ENCODE results near the gene RNASEH2B. TPM values are rescaled to one million over a fixed set of nuclear protein-coding genes. Genes with fewer than 3 reads are reported as not detected.

RNASEH2B gene
- total RNA-seq, 4 donors from 2014 or later = 27.5 to 82.2 (median 48.8) TPM

GRCh38 chr13:50914176-50914700 is 4.6 kb downstream of the RNASEH2B start:
- intact Hi-C loops (cut with DNase I) = loop anchor here (5.0 to 10.0 kb wide), 4 partner anchors 389 to 937 kb away; partner anchors contain the start of gene TRIM13
- 62% methylated on average over 9 of the region's 9 CpGs for WGBS
- H3K27me3 ChIP-seq = no peaks in the 10 kb centered on the region
- peak overlapping the region; percentile 35 to 57 (median 50) for H3K27ac ChIP-seq (replicated peaks in 1 of 4)
- no peaks in the 10 kb centered on the region for H3K9me3 ChIP-seq
- no peaks in the 10 kb centered on the region for H3K36me3 ChIP-seq
- H3K4me1 ChIP-seq = peaks cover 65 to 81% (median 77%) of the 10 kb centered on the region in 4 donors
- H3K4me3 ChIP-seq = no peak overlapping the region
- TF ChIP-seq EP300 (IDR thresholded peaks at IDR 0.05) = no peak
- TF ChIP-seq POLR2A (IDR thresholded peaks at IDR 0.05; ENCODE audit: low read depth) = no peak
- no peak for TF ChIP-seq POLR2AphosphoS5 (IDR thresholded peaks at IDR 0.05)
- no peak for TF ChIP-seq CTCF (IDR thresholded peaks at IDR 0.05)
- DNase-seq (ENCODE audit: extremely low spot score) = no peak

- no peak for DNase-seq (ENCODE audit: extremely low spot score)
- intact Hi-C loops (cut with DNase I) = loop anchor here (5.0 to 10.0 kb wide), 4 partner anchors 390 to 938 kb away; partner anchors contain the start of gene TRIM13
- peaks cover 64 to 84% (median 80%) of the 10 kb centered on the region in 4 donors for H3K4me1 ChIP-seq
- H3K27me3 ChIP-seq = no peaks in the 10 kb centered on the region
- no peaks in the 10 kb centered on the region for H3K36me3 ChIP-seq
- peak overlapping the region; percentile 35 to 57 (median 50) for H3K27ac ChIP-seq (replicated peaks in 1 of 4)
- no peak for TF ChIP-seq POLR2A (IDR thresholded peaks at IDR 0.05; ENCODE audit: low read depth)
- TF ChIP-seq EP300 (IDR thresholded peaks at IDR 0.05) = no peak
- TF ChIP-seq POLR2AphosphoS5 (IDR thresholded peaks at IDR 0.05) = no peak
- no peak for TF ChIP-seq CTCF (IDR thresholded peaks at IDR 0.05)
- 50% methylated on average over 1 of the region's 1 CpG for WGBS
- H3K4me3 ChIP-seq = no peak overlapping the region
- no peaks in the 10 kb centered on the region for H3K9me3 ChIP-seq
Observed at GRCh38 chr13:50914848-50915247, 5.3 kb downstream of the RNASEH2B start.

GRCh38 chr13:50915565-50915964 is 6.0 kb downstream of the RNASEH2B start:
- peaks cover 60 to 87% (median 80%) of the 10 kb centered on the region in 4 donors for H3K4me1 ChIP-seq
- intact Hi-C loops (cut with DNase I) = loop anchor here (10.0 kb wide), 1 partner anchor 391 kb away; no protein-coding TSS in a partner anchor
- DNase-seq (ENCODE audit: extremely low spot score) = no peak
- H3K27ac ChIP-seq (replicated peaks in 1 of 4) = peak overlapping the region in 3 of 4 donors; percentile 35 to 57 (median 51)
- H3K27me3 ChIP-seq = no peaks in the 10 kb centered on the region
- WGBS = 98% methylated on average over 5 of the region's 5 CpGs
- TF ChIP-seq POLR2AphosphoS5 (IDR thresholded peaks at IDR 0.05) (no peak), CTCF (IDR thresholded peaks at IDR 0.05) (no peak), EP300 (IDR thresholded peaks at IDR 0.05) (no peak)
- no peak overlapping the region for H3K4me3 ChIP-seq
- H3K36me3 ChIP-seq = no peaks in the 10 kb centered on the region
- H3K9me3 ChIP-seq = no peaks in the 10 kb centered on the region

- Histone ChIP-seq H3K27ac (replicated peaks in 1 of 4) (peak overlapping the region in 1 of 4 donors; percentile 1), H3K4me3 (no peak overlapping the region), H3K4me1 (peaks cover 48 to 75% (median 68%) of the 10 kb centered on the region in 4 donors), H3K36me3 (no peaks in the 10 kb centered on the region), H3K27me3 (no peaks in the 10 kb centered on the region), H3K9me3 (peaks cover 0 to 4% (median 0%) of the 10 kb centered on the region in 4 donors)
- no peak for DNase-seq (ENCODE audit: extremely low spot score)
- TF ChIP-seq EP300 (IDR thresholded peaks at IDR 0.05) (no peak), POLR2A (IDR thresholded peaks at IDR 0.05; ENCODE audit: low read depth) (no peak), POLR2AphosphoS5 (IDR thresholded peaks at IDR 0.05) (no peak), CTCF (IDR thresholded peaks at IDR 0.05) (no peak)
- 67% methylated on average over 2 of the region's 2 CpGs for WGBS
- intact Hi-C loops (cut with DNase I) = loop anchor here (10.0 kb wide), 1 partner anchor 392 kb away; no protein-coding TSS in a partner anchor
Observed at GRCh38 chr13:50916701-50917184, 7.2 kb downstream of the RNASEH2B start.

All from esophagus muscularis mucosa (tissue), 4 donors.